GM21619 (cell line): Measurements from ENCODE around the gene RGP1.

Source experiments
- ATAC-seq: cut with Tn5 transposase; IDR thresholded peaks from one replicate; pipeline ENCODE4 v1.9.1; 2021; ENCODE audit not compliant: unreplicated experiment

The RGP1 gene

DNA sequence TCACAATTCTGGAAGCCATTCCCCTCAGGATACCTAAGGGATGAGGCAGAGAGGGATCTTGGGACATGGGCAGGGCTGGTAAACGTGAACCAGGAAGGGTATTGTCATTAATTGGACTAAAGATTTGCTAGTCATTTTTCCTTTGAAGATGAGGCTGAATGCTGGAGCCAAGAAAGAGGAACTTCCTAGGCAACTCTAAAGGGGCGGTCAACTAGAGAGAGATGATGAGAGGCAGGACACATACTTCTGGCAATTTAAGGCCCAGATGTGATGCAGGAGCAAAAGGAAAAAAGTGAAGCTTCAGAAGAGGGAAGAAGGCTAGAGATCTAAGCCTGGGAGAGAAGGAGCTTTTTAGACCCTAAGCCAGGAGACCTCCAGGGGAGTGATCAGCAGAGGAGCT, 5.6 kb upstream of the RGP1 start:
- no peak for ATAC-seq

DNA sequence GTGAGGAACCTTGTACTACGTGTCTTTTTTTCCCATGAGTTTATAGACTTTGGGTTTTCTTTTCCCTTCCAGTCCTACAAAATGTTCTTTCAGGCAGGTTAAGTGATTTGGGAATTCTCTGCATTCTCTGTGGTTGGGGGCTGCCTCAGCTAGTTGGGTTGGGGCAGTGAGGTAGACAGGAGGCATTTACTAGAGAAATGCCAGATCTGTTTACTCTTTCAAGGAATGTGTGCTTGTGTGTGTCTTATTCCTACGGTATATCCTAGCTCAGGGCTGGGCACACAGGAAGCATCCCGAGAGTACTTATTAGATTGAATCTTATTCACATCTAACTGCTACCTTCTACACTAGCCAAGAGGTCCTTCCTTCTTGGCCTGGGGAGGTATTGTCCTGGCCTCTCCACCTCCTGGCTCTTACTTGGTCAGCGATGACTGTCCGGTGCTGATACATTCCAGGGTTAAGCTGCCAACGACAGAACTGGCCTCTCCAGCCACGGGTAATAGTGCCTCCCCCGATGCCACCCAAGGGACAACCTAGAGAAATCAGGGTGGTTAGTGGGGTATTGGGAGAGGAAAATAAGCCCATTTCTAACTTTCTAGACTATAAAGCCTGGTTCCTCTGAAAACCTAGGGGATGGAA, 5.1 kb upstream of the RGP1 start:
- ATAC-seq: no peak

DNA sequence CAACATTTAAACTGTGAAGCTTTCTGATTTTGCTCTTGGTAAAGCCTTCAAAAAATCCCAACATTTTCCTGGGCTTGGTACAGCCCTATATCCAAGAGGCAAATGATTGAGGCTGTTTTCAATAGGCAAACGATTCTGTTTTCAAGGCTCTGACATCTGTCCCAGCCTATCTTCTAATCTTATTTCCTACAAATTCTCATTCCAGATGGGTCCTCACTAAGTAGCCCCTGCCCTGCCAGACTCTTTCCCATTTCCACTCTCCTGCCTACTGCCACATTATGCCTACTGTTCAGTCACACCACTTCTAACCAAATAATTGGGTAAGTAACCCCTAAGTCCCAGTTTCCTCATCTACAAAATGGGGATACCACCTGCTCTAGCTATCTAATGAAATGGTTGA, 3.5 kb upstream of the RGP1 start:
- ATAC-seq: no peak

DNA sequence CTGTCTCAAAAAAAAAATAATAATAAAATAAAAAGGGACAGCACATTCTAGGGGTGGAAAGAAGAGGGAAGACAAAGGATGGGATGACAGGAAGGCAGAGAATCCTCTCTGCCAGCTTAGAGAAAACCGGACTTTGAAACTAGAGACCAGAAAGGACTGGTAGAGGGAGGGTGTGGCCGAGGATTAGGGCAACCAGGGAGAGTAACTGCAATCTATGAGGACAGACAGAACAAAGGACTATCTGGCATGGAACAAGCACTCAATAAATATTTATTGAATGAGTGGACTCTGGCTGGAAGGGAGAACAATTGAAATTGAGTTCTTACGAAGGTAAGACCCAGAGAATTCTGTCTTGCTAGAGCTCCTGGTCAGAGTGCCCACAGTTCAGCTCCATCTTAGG, 2.5 kb upstream of the RGP1 start:
- no peak for ATAC-seq

DNA sequence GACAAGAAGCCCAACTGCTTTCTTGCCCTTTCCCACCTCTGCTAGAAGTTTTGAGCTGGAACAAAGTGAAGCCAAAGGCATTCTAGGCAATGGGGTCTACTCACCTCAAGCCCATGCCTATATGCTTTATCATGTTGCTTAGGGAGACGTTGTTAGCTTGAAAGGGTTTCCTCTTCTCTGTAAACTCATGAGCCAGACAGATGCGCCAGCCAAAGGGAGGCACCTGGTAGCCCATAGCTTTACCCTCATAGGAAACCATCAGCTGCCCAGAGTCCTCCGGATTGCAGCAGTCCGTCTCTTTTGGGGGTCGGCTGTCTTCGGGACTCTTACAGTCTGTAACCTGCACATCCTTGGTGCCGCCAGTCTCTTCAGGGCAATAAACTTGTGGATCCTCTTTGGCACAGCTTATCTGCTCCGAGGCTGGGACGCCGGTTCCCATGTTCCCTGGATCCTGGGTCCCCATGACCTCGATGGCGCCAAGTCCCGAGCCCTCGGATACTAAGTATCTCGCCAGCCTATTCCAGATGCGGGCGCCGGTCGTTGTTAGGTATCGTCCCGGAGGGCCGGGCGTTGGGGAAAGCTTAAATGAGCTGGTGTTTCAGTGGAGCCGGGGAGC, 737 bp upstream of the RGP1 start:
- no peak for ATAC-seq

DNA sequence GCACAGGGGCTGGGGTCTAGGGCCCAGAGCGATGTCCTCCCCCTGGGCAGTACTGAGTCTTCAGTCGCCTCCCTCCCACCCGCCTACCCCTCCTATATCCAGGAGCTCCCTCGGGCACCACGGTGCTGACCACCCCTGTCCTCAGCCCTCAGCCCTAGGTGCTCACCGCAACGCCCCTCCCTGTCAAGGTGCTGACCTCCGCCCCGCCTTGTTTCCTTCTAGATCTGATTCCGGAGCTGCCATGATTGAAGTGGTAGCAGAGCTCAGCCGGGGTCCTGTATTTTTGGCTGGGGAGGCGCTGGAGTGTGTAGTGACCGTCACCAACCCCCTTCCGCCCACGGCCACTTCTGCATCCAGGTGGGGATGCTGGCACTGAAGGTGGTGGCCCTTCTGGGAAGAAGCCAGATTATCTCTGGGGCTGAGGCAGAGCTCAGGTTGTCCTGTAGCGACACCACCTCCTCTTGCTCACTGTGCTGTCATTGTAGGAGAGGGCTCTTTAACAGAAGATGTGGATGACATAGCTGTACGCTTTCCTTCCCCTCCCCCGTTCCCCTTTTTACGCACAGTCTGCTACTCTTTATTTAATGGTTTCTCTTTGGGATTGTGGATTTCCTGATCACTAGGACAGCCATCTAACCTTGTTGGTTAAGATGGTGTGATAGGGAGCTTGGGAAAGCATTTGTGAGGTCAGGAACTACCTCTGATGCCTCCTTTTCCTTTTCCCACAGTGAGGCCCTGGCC, 598 bp downstream of the RGP1 start:
- peak; percentile 31 for ATAC-seq

DNA sequence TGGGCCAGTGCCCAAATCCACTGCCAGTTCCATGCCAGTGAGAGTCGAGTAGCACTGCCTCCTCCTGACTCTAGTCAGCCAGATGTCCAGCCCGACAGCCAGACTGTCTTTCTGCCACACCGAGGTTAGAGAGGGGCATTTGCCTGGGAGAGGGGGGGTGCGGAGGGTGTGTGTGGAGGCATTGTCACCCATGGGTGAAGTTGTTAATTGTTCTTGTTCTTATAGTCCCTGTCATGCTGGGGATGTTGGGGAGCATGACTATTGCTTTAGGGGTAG, 1.1 kb downstream of the RGP1 start:
- no peak for ATAC-seq

DNA sequence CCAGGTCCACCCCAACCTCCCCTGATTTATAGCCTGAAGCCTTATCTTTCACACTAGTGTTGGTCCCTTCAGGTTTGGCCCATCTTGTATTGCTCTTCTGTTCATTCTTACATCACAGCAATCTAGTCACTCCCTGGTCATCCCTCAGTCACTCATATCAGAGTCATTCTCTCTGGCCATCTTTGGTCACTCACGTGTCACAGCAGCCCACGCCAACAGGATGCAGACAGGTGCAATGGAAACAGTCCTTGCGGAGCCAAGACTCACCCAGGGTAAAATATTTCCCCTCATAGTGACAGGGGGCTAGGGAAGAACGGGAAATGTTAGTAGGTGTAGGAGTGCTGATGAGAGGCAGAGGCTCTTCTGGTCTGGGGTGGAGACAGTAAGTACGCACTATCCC, 4.4 kb downstream of the RGP1 start:
- ATAC-seq: no peak

DNA sequence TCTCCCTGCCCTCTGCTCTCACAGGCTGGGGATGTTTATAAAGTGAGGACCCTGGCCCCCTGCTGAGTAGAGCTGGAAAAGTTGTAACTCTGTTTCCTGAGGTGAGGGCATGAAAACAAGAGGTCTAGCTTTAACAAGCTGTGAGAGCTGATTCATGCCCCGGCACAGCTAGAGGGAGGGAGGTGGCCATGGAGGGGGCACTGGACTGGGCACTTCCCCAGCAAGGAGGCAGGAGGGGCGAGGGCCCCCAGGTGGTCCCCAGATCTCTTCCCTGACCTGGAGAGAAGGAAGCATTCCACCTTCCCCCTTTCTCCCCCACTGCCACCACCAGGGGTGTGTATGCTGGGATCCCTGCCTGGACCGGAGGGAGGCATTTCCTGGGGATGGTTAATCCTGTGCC, 5.2 kb downstream of the RGP1 start, which contains the start of gene MSMP:
TSS of gene MSMP (minus strand) at position 13 of the 400 bp plus-strand sequence. CDS start 147 bp downstream, outside the sequence.
- no peak for ATAC-seq

DNA sequence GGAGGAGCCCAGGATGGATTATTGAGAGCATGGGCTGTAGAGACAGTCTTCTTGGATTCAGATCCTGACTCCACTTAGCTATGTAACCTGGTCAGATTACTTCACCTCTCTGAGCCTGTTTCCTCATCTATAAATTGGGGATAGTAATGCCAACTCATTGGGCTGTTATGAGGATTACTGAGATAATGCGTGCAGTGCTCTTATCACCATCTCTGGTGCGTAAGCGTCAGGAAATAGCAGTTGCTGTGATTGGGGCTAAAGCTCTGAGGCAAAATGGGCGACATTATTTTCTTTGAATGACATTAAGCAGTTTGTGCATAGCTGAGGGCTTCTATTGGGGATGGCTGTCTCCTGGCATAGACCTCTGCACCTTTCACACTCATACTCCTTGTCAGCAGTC, 6.0 kb downstream of the RGP1 start:
- no peak for ATAC-seq

DNA sequence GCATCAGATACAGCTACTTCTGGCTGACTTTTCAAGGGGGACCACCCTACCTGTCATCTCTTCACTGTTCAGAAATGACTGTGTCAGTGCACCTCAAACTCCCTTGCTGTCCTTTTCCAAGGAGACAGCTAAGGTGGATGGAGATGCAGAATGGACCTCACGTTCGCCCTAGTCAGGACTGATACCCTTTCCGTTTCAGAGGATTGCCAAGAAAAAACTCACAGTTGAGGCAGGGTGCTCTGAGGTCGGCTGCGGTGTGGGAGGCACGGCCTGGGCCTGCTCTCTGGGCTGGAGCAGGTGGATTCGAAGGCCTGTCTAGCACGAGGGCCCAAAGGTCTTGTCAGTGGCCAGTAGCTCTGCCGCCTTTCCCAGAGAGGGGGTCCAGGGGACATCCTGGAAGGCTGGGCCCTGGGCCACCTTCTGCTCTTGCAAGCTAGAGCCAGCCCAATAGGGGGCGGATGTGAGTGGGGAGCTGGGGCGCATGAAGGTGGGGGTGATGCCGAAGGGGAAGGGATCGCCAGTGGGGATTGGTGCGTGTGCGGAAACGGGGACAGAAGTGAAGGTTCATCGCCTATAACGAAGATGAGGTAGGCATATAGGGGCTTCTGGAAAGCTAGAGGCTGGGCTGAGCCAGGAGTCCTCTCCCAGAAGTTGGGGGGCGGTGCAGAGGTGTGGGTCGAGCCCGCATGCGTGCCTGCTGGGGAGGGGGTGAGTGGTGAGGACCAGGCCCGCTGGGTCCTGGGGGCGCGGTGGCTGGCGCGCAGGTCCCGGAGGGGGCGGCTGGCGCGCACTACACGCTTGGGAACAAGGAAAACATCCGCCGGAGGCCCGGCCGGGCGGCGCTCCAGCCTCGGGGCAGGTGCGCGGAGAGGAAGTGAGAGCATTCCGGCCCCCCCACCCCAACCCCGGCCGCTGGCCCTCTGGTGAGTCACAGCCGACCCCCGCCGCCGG, 7.5 kb downstream of the RGP1 start:
- peak; percentile 59 for ATAC-seq

DNA sequence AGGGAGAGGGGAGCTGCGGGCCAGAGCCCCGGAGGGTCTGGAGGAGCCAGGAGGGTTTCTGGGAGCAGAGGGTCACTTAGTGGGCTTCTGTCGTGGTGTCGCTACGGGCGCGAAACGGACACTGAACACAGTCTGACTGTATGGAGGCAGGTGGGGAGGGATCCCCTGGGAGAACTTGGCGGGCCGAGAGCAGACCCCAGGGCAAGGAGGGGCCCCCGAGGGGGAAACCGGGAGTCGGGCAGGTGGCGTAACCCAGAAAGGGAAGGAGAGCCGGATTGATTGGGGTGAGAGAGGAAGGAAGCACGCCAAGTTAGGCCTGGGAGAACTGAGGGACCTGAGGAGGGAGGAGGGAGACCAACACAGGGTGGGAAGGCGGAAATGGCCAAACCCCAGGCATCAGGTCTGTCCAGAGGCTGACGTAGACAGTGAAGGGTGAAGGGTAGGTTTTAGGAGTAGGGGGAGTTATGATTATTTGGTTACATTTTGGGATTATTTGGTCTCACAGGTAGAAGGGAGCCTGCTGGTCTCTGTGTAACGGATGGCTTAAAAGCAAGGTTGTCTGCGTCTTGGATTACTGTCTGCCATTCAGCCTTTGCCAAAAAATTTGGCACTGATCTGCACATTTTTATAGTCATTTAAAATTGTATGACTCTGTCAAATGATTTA, 8.3 kb downstream of the RGP1 start:
- peak; percentile 49 for ATAC-seq

DNA sequence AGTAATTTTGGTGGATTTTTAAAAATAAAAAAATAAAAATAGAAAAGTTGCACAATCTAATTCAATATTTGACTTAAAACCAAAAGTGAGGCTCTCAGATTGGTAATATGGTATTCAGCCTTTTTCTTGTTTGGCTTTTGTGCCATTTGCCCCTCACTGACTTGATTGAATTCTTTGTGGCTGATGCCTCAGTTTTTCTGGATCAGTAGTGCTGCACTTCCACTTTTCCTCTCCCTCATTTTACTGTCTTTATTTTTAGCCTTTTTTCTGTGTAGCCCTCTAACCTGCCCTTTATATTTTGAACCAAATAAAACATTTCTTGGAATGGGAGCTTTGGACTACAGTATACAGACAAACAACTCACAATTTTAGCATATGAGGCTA, 8.8 kb downstream of the RGP1 start:
- no peak for ATAC-seq

DNA sequence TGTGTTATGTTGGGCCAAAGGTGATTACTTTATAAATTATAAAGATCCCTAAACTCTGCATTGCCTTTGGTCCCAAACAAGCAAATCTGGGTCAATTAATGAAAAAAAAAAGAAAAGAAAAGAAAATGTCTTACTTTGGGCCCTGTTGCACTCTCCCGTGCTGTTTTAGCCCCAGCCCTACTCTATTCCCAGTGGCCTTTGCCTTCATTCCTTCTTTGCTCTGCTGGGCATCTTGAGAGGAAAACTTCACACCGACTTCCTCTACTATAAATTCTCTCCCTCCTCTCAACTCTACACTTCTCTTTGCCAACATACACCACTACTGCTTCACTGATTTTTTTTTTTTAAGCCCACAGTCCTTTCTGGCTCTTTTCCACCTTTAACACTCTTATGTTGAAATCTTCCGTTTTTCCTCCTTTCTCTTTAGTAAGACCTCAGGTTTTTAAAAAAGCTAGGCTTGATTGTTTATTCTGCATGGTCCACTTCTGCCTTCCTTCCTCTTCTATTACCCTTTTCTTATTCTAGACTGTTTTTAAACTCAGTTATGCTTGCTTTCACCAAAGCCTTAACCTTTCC, 9.5 kb downstream of the RGP1 start:
- no peak for ATAC-seq

DNA sequence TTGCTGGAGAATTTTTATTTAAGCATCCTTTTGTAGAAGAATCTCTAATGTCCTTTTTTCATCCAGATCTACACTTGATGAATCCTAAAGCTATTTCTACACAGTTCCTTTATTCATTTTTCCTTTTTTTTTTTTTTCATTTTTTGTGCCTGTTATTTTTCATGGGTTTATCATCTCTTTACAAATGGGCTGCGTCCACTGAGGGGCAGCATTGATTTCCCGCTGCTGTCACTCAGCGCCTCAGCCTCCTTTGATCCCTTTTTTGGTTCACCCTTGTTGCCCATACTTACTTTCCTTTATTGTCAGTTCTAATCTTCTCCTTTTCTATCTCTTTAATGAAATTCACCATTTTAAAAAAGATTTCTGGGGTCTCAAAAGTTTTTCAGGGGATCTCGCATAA, 10.7 kb downstream of the RGP1 start:
- no peak for ATAC-seq

DNA sequence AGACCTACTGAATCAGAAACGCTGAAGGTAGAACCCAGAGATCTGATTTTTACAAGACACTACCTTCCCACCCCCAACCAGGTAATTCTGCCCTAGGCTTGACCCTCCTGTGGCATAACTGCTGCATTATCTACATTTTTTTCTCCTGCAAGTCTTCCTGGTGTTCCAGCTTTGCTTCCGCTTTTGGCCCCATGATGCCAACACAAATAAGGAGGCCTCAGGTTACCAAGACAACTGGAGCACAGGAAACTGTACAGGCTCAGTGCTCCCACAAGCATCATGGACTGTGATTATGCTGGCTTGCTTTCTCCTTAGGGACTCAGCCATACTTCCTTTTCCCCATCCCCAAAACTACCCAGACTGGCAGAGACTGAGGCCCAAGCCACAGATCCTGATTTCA, 11.6 kb downstream of the RGP1 start:
- ATAC-seq: no peak

DNA sequence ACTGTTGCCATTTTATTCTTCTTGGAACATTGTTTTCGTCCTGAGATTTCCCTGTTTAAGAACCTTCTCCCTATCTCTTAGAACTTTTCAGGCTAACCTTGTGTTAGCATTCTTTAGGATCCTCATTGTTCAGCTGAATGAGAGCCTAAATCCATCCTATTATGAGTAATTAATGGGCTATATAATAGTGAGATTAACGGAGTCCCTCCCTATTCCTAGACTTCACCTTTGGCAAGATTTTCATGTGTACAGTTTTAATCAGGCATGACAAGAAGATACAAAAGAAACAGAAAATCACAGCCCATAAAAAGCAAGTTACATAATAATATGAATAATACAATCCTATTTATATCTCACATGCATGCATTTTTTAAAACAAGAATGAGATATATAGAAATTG, 14.1 kb downstream of the RGP1 start:
- ATAC-seq: no peak

DNA sequence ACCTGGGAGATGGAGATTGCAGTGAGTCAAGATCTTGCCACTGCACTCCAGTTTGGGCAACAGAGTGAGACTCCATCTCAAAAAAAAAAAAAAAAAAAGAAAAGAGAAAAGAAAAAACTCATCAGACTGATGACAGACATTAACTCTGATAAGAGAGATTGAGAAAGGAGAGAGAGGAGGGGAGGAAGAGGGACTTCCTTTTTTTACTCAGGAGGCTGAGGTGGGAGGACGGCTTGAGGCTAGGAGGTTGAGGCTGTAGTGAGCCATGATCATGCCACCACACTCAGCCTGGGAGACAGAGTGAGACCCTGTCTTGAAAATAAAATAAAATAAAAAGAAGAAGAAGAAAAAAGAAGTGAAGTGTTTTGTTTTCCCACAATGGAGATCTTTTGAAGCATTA, 14.7 kb downstream of the RGP1 start:
- ATAC-seq: no peak

DNA sequence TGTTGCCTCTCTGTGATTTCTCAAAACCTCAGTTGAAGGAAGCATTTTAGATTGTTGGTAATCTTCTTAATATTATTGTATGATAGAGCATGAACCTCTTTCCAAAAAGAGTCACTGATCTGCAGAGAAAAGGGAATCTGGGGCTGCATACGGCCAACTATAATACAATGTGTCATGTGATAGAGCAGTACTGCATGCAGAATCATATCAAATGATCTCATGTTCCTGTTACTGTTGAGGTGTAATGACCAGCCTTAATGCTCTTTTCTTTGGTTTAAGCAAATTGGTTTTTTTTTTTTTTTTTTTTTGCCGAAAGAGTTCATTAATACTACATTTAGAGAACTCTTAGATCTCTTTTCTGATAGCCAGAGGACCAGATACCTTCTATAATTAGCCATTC, 17.9 kb downstream of the RGP1 start:
- no peak for ATAC-seq

DNA sequence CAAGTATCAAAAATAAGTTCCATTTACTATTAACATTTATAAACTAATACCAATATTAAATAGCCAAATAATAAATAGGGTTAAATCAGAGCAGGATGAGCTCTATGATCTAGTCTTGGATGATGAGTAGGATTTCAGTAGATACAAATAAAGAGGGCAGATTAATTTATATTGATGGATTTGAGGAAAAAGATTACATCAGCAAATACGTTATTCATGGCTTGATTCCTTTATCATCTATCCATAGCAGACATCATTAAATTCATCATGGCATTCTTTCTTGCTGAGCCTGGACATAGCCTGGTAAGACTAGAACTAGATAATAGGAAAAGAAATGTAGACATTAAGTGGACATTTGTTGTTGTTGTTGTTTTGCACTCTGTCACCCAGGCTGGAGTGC, 18.4 kb downstream of the RGP1 start:
- no peak for ATAC-seq

DNA sequence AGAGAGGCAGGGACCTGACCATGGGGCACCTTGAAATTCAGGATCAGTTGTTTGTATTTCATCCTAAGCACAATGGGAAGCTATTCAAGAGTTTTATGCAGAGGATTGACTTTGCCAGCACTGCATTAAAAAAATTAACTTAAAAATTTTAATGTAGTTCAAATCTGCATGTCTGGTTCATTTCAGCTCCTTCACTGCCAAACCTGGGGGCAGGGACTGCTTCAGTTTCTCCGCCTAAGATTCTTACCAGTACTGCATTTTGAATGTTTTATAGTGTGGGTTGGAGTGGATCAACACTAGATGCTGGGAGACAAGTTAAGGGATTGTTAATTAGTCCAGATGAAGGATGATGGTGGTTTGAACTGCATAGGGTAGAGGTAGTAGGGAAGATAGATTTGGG, 20.7 kb downstream of the RGP1 start:
- ATAC-seq: no peak
